AG04450 (cell line): Measurements from ENCODE around the gene PLXNA1. TPM values are rescaled to one million over a fixed set of nuclear protein-coding genes. Genes with fewer than 3 reads are reported as not detected.

Experiments
- CTCF ChIA-PET: fragments of 300-600, 350-600 bp; formaldehyde crosslinking; extraction: SDS; loops from one replicate; lab custom pipeline; 2022; ENCODE audit warnings: antibody characterized with exemption, inconsistent platforms; lab: Charles Lee
- POLR2A ChIA-PET: fragments of 350-600 bp; formaldehyde crosslinking; extraction: SDS; loops from one replicate; lab custom pipeline; 2021; ENCODE audit warnings: antibody characterized with exemption, inconsistent platforms; lab: Yijun Ruan, JAX
- DNase-seq: peaks from one replicate; pipeline ENCODE4 v3.0.0-alpha.2; 2011; ENCODE audit warnings: low read depth, low spot score
- H3K27ac ChIP-seq: one replicate; pipeline ENCODE4 v1.5.1; 2012; ENCODE audit warnings: low read depth, low read length, control low read depth
- H3K27me3 ChIP-seq: one replicate; pipeline ENCODE4 v1.6.0; 2012; ENCODE audit warnings: low read length; ENCODE audit not compliant: control insufficient read depth, insufficient read depth
- H3K4me3 ChIP-seq: 2 replicates; pipeline ENCODE4 v1.5.1; 2011; ENCODE audit warnings: mild to moderate bottlenecking, low read depth, low read length, control low read depth
- H3K9me3 ChIP-seq: 2 replicates; pipeline ENCODE4 v1.5.1; 2012; ENCODE audit warnings: low read length; ENCODE audit not compliant: control insufficient read depth, insufficient read depth
- polyA plus RNA-seq: library from polyadenylated mRNA; depleted of rRNA; stranded (reverse); fragments of >200 nt; gene quantifications from 2 replicates; pipeline ENCODE4 v1.2.3, GENCODE V29; 2011
- TF ChIP-seq, protein P1 (sequence below): IDR thresholded peaks from 2 replicates; pipeline ENCODE4 v1.5.1; 2011; ENCODE audit warnings: low read depth, low read length, control low read depth, inconsistent platforms

PLXNA1 gene
- polyA plus RNA-seq, 1 experiment: 22.0 TPM

DNA sequence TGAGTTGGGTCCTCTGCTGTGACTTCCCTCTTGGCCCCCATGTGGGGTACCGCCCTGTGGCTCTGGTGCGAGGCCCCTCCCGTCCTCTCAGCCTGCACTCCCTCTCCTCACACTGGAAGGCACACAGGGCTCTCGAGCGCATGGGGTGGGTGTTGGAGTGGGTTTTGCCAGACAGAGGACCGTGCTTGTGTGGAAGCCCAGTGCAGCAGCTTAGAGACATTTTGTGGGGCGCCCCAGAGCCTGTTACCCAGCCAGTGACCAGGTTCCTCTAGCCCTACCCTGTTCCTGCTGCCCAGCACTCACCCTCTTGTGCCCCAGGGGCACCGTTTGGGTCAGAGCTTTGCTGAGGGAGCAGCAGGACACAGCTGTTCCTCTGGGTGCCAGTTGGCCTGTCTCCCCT lies 9.9 kb downstream of the PLXNA1 start:
- ChIA-PET CTCF (interaction anchor here (1.5 kb wide), 1 partner anchor 241 kb away, joined by 5 read pairs; no protein-coding TSS in a partner anchor), POLR2A (no interaction called here)
- H3K27ac ChIP-seq: no peak overlapping the region
- no peak for DNase-seq
- H3K27me3 ChIP-seq: no peaks in the 10 kb centered on the region
- TF ChIP-seq, protein P1, sequence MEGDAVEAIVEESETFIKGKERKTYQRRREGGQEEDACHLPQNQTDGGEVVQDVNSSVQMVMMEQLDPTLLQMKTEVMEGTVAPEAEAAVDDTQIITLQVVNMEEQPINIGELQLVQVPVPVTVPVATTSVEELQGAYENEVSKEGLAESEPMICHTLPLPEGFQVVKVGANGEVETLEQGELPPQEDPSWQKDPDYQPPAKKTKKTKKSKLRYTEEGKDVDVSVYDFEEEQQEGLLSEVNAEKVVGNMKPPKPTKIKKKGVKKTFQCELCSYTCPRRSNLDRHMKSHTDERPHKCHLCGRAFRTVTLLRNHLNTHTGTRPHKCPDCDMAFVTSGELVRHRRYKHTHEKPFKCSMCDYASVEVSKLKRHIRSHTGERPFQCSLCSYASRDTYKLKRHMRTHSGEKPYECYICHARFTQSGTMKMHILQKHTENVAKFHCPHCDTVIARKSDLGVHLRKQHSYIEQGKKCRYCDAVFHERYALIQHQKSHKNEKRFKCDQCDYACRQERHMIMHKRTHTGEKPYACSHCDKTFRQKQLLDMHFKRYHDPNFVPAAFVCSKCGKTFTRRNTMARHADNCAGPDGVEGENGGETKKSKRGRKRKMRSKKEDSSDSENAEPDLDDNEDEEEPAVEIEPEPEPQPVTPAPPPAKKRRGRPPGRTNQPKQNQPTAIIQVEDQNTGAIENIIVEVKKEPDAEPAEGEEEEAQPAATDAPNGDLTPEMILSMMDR: no peak
- H3K4me3 ChIP-seq: no peak overlapping the region
- H3K9me3 ChIP-seq: no peaks in the 10 kb centered on the region; the same call in 1 of the 2 replicates

DNA sequence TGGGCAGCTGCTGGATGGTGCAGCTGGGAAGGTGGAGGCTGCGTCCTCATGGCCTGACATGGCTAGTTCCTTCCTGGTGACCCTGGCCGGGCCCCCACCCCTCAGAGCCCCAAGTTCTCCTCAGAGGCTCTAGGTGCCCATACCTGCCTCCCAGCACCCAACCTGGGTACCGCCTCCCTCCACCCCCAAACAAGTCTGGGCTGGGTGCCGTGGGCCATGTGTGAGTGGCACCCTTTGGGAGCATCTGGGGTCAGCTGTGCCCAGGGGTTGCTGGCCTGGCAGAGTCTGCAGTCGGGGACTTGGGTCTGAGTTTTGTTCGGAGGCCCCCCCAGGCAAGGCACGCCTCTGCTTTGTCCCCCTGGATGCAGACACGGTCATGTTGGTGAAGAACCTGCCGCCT lies 10.5 kb downstream of the PLXNA1 start:
- no peak overlapping the region for H3K4me3 ChIP-seq
- no peak for DNase-seq
- ChIA-PET CTCF (no interaction called here), POLR2A (no interaction called here)
- TF ChIP-seq, protein P1: no peak
- H3K27ac ChIP-seq: no peak overlapping the region
- H3K9me3 ChIP-seq: no peaks in the 10 kb centered on the region; the same call in 1 of the 2 replicates
- no peaks in the 10 kb centered on the region for H3K27me3 ChIP-seq

DNA sequence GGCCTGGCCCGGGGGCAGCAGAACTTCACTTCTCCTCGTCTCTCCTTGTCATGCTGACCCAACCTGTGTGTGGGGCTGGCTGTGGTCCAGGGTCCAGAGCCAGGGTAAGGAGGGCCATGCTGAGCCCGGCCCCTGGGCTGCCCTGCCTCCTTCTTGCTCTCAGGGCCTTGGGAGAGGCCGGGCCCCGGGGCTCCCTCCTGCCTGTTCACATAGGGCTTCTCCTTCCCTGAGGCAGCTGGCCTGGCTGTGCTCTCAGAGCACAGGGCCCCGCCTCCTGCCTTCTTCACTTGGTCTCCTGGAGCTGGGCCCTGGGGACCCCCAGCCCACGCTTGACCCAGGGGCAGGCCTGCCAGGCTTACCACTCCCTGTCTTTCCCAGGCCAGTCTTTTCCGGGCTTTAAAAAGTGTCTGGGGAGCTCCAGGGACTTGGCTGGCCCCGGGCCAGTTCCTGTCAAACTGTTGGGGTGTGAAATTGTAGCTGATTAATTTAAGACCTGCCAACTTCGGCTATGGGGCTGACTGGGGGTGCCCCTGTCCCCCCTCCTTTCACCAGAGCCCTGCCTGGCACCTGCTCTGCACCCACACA lies 11.8 kb downstream of the PLXNA1 start:
- no peak overlapping the region for H3K4me3 ChIP-seq
- CTCF ChIA-PET: no interaction called here

DNA sequence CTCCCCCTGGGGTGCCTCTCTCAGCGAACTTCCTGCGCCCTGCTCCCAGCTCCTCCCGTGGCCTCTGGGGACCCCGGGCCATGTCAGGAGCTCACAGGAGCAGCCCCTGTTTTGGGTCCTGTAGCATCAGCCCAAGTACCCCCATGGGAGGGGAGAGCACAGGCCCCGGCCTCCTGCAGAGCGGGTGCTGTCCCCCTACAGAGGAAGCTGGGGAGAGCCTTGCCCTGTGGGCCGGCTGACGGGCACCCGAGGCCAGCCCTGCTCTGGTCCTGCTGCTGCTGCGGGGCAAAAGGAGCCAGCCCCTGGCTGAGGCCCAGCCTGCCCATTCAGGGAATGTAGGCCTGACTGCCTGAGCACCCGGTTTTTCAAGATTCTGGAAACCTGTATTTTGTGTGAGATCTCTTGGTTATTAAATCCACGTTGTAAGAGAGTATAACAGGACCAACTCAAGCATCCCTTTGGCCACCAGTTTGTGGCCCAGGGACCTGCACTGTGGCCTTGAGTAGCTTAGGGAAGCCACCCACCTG lies 12.4 kb downstream of the PLXNA1 start:
- Histone ChIP-seq H3K9me3 (no peaks in the 10 kb centered on the region; the same call in 1 of the 2 replicates), H3K27me3 (no peaks in the 10 kb centered on the region), H3K27ac (no peak overlapping the region), H3K4me3 (no peak overlapping the region)
- POLR2A ChIA-PET: interaction anchor here (0.6 to 1.3 kb wide), 2 partner anchors 11 to 39 kb away, joined by 3 to 4 read pairs; no protein-coding TSS in a partner anchor
- TF ChIP-seq, protein P1: no peak
- DNase-seq: no peak
- CTCF ChIA-PET: no interaction called here

More for the DNA sequence above, 11.8 kb downstream of the PLXNA1 start:
- Histone ChIP-seq H3K27me3 (no peaks in the 10 kb centered on the region), H3K9me3 (no peaks in the 10 kb centered on the region; the same call in 1 of the 2 replicates), H3K27ac (no peak overlapping the region)
- no peak for DNase-seq
- POLR2A ChIA-PET: interaction anchor here (1.3 kb wide), 1 partner anchor 10 kb away, joined by 4 read pairs; no protein-coding TSS in a partner anchor
- TF ChIP-seq, protein P1: no peak

DNA sequence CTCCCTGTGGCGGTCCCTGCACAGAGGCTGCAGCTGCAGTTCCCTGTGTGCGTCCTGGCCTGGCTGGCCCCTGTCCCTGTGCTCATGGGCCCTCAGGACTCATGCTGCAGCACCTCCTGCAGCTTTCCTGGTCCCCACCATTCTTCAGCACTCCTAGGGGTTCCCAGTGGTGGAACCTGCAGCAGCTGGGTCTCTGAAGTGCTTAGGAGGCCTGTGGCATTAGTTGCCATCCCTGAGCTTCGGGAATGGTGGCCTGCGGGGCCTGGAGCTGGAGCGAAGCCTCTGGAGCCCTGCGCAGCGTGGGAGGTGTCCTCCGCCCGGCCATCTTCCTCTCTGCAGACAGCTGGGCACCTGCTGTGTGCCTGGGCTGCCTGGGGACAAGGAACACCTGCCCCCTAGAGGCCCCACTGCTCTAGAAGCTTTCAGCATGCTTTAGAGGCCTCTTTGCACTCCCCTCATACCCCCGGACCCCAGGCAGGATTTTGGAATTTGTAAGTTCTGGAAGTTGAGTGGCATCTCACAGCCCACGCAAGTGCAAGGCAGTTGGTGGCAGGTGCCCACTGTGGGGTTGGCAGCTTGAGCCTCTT lies 13.1 kb downstream of the PLXNA1 start:
- H3K27ac ChIP-seq: no peak overlapping the region
- ChIA-PET CTCF (interaction anchor here (0.6 kb wide), 1 partner anchor 755 kb away, joined by 3 read pairs; no protein-coding TSS in a partner anchor), POLR2A (interaction anchor here (0.6 to 1.3 kb wide), 2 partner anchors 11 to 39 kb away, joined by 3 to 4 read pairs; no protein-coding TSS in a partner anchor)
- TF ChIP-seq, protein P1: no peak
- no peaks in the 10 kb centered on the region for H3K27me3 ChIP-seq
- no peak for DNase-seq
- H3K9me3 ChIP-seq: no peaks in the 10 kb centered on the region; the same call in 1 of the 2 replicates
- no peak overlapping the region for H3K4me3 ChIP-seq
